ENCODE results near the gene PPARGC1A. TPM values are rescaled to one million over a fixed set of nuclear protein-coding genes. Genes with fewer than 3 reads are reported as not detected.

PPARGC1A gene
- total RNA-seq (2022) = 0.12 and 0.49 TPM in 2 replicates
- percentile 27 among the genes with signal in this experiment for Bru-seq, nascent RNA
- BruChase-seq, experiment 1, labeled RNA remaining after a 6-hour chase = percentile 19 among the genes with signal in this experiment
- BruChase-seq, experiment 2, labeled RNA remaining after a 2-hour chase = percentile 20 among the genes with signal in this experiment
- long read RNA-seq, partial matches to known transcripts = 1 of 1 reads
- long read RNA-seq, other reads (novel, unspliced or antisense) = 0 of 1 reads

- DNase-seq (ENCODE audit: unreplicated experiment) = peak; percentile 16
- ChIA-PET POLR2A (interaction anchor here (0.5 to 1.9 kb wide), 19 partner anchors 8 to 1399 kb away, joined by 3 to 8 read pairs (median 3); no protein-coding TSS in a partner anchor), CTCF (interaction anchor here (0.6 to 1.5 kb wide), 11 partner anchors 12 to 536 kb away, joined by 3 to 11 read pairs (median 4); no protein-coding TSS in a partner anchor)
- Mint-ChIP-seq H3K9me3 (ENCODE audit: unreplicated experiment) (no peaks in the 10 kb centered on the region), H3K36me3 (ENCODE audit: insufficient read depth, unreplicated experiment) (peaks cover 8% of the 10 kb centered on the region), H3K4me1 (ENCODE audit: insufficient read depth, unreplicated experiment) (peaks cover 32% of the 10 kb centered on the region), H3K4me3 (ENCODE audit: unreplicated experiment) (peak within 1 kb of the TSS; percentile 71), H3K27me3 (ENCODE audit: insufficient read depth, unreplicated experiment) (no peaks in the 10 kb centered on the region), H3K27ac (ENCODE audit: low read depth, unreplicated experiment) (no peak within 1 kb of the TSS)
- intact Hi-C loops (cut with micrococcal nuclease) = no loop called here
- BruUV-seq (replicated peaks) = no TSS peak
- no peak for TF ChIP-seq CTCF (IDR thresholded peaks at IDR 0.05; ENCODE audit: unreplicated experiment)
Measured at GRCh38 chr4:23889814-23890341, at the start of gene PPARGC1A. Gene PPARGC1A, minus strand, starts transcription at chr4:23890047. Its CDS starts 90 bp downstream, at chr4:23889957.

DNA sequence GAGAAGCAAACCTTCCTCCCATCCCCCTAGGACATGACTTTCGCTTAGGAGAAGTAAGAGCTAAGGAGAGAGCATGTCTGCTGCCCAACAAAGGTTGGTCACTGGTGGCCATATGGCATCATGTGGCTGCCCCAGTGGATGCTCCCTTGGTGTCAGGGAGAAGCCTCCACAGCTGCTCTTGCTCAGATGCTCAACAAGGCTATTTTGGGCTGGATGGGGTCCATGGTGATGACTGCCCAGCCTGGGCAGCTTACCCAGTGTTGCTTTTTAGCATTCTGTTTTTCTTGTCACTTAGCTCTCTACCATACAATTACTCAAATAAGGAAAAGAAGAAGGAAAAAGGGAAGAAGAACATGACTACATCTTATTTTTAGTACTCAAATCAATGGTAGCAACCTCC is 48.9 kb upstream of the PPARGC1A start:
- Mint-ChIP-seq H3K27ac (ENCODE audit: low read depth, unreplicated experiment) (no peak overlapping the region), H3K4me3 (ENCODE audit: unreplicated experiment) (no peak overlapping the region), H3K4me1 (ENCODE audit: insufficient read depth, unreplicated experiment) (peaks cover 43% of the 10 kb centered on the region), H3K9me3 (ENCODE audit: unreplicated experiment) (no peaks in the 10 kb centered on the region), H3K36me3 (ENCODE audit: insufficient read depth, unreplicated experiment) (no peaks in the 10 kb centered on the region), H3K27me3 (ENCODE audit: insufficient read depth, unreplicated experiment) (no peaks in the 10 kb centered on the region)
- ChIA-PET CTCF (no interaction called here), POLR2A (no interaction called here)
- BruUV-seq (replicated peaks) = no TSS peak
- intact Hi-C loops (cut with micrococcal nuclease) = no loop called here
- DNase-seq (ENCODE audit: unreplicated experiment) = no peak
- no peak for TF ChIP-seq CTCF (IDR thresholded peaks at IDR 0.05; ENCODE audit: unreplicated experiment)

- DNase-seq (ENCODE audit: unreplicated experiment) = no peak
- intact Hi-C loops (cut with micrococcal nuclease) = no loop called here
- Mint-ChIP-seq H3K36me3 (ENCODE audit: insufficient read depth, unreplicated experiment) (no peaks in the 10 kb centered on the region), H3K4me3 (ENCODE audit: unreplicated experiment) (no peak overlapping the region), H3K27ac (ENCODE audit: low read depth, unreplicated experiment) (no peak overlapping the region), H3K9me3 (ENCODE audit: unreplicated experiment) (no peaks in the 10 kb centered on the region), H3K4me1 (ENCODE audit: insufficient read depth, unreplicated experiment) (peaks cover 51% of the 10 kb centered on the region), H3K27me3 (ENCODE audit: insufficient read depth, unreplicated experiment) (no peaks in the 10 kb centered on the region)
- no TSS peak for BruUV-seq (replicated peaks)
- ChIA-PET CTCF (interaction anchor here (0.6 to 0.7 kb wide), 2 partner anchors 31 to 507 kb away, joined by 3 to 4 read pairs; no protein-coding TSS in a partner anchor), POLR2A (no interaction called here)
- no peak for TF ChIP-seq CTCF (IDR thresholded peaks at IDR 0.05; ENCODE audit: unreplicated experiment)
Measured at GRCh38 chr4:23937173-23937572, 47.3 kb upstream of the PPARGC1A start.

GRCh38 chr4:23934915-23935314 is 45.1 kb upstream of the PPARGC1A start:
- no peaks in the 10 kb centered on the region for H3K9me3 Mint-ChIP-seq (ENCODE audit: unreplicated experiment)
- ChIA-PET POLR2A (interaction anchor here (0.6 to 1.8 kb wide), 24 partner anchors 10 to 616 kb away, joined by 3 to 13 read pairs (median 4); partner anchors contain the start of gene PPARGC1A), CTCF (interaction anchor here (0.6 to 4.6 kb wide), 10 partner anchors 11 to 487 kb away, joined by 3 to 29 read pairs (median 4); partner anchors contain the start of gene PPARGC1A)
- H3K27me3 Mint-ChIP-seq (ENCODE audit: insufficient read depth, unreplicated experiment) = no peaks in the 10 kb centered on the region
- peaks cover 57% of the 10 kb centered on the region for H3K4me1 Mint-ChIP-seq (ENCODE audit: insufficient read depth, unreplicated experiment)
- no peak for TF ChIP-seq CTCF (IDR thresholded peaks at IDR 0.05; ENCODE audit: unreplicated experiment)
- H3K4me3 Mint-ChIP-seq (ENCODE audit: unreplicated experiment) = peak overlapping the region; percentile 46
- peak overlapping the region; percentile 57 for H3K27ac Mint-ChIP-seq (ENCODE audit: low read depth, unreplicated experiment)
- peak; percentile 96 for DNase-seq (ENCODE audit: unreplicated experiment)
- BruUV-seq (replicated peaks) = no TSS peak
- H3K36me3 Mint-ChIP-seq (ENCODE audit: insufficient read depth, unreplicated experiment) = no peaks in the 10 kb centered on the region
- intact Hi-C loops (cut with micrococcal nuclease) = loop anchor here (2.0 kb wide), 1 partner anchor 78 kb away; no protein-coding TSS in a partner anchor
